Endometrial microvascular endothelial cells (primary cell): Measurements from ENCODE around the gene MLYCD. TPM values are rescaled to one million over a fixed set of nuclear protein-coding genes. Genes with fewer than 3 reads are reported as not detected.
"Not testable (repeated sequence)": the region's sequence is repeated elsewhere in the genome, so short reads cannot be mapped to it uniquely, and the experiment has no call there.

ENCODE experiments used
- in situ Hi-C: cut with HindIII; loops from 2 replicates; pipeline ENCODE4 v1.10.0; 2017; ENCODE audit warnings: low sequenced_read_pairs, low pct_unique_long_range_greater_than_20kb; ENCODE audit errors: inconsistent ontology term
- total RNA-seq: library from RNA; depleted of rRNA; stranded (reverse); fragments of >200 nt; gene quantifications from one replicate; pipeline ENCODE4 v1.2.3, GENCODE V29; 2015; ENCODE audit errors: inconsistent ontology term

The MLYCD gene
- total RNA-seq, 1 donor from 2014 or later, result 1.8 TPM

- in situ Hi-C loops, result no loop called here
Observed at GRCh38 chr16:83949724-83950001, 50.7 kb downstream of the MLYCD start.

- in situ Hi-C loops, result not testable (repeated sequence)
Observed at GRCh38 chr16:83950862-83951399, 52.0 kb downstream of the MLYCD start.

- in situ Hi-C loops, result no loop called here
Observed at GRCh38 chr16:83951544-83951943, 52.6 kb downstream of the MLYCD start.

GRCh38 chr16:83952587-83952939 is 53.6 kb downstream of the MLYCD start:
- in situ Hi-C loops, result no loop called here

GRCh38 chr16:83952940-83953795 is 54.3 kb downstream of the MLYCD start, which contains the start of gene OSGIN1:
Gene OSGIN1 (plus strand): TSS chr16:83953240. CDS start chr16:83957672, 4,432 bp downstream.
- in situ Hi-C loops, result no loop called here

- in situ Hi-C loops, result no loop called here
Observed at GRCh38 chr16:83953796-83954576, 55.1 kb downstream of the MLYCD start.

GRCh38 chr16:83954577-83955016 is 55.7 kb downstream of the MLYCD start:
- in situ Hi-C loops, result no loop called here

- in situ Hi-C loops, result no loop called here
Observed at GRCh38 chr16:83955218-83956130, 56.6 kb downstream of the MLYCD start.

- in situ Hi-C loops, result no loop called here
Observed at GRCh38 chr16:83956336-83957289, 57.7 kb downstream of the MLYCD start.

- in situ Hi-C loops, result no loop called here
Observed at GRCh38 chr16:83957296-83957855, 58.5 kb downstream of the MLYCD start.

- in situ Hi-C loops, result no loop called here
Observed at GRCh38 chr16:83958137-83958845, 59.4 kb downstream of the MLYCD start.

- in situ Hi-C loops, result no loop called here
Observed at GRCh38 chr16:83958846-83959565, 60.1 kb downstream of the MLYCD start.

GRCh38 chr16:83959656-83960434 is 60.9 kb downstream of the MLYCD start:
- in situ Hi-C loops, result no loop called here

GRCh38 chr16:83960521-83961249 is 61.8 kb downstream of the MLYCD start:
- in situ Hi-C loops, result no loop called here

GRCh38 chr16:83961591-83961990 is 62.7 kb downstream of the MLYCD start:
- in situ Hi-C loops, result no loop called here
